K562 (cell line): ENCODE measurements around the gene HSFX3. TPM values are rescaled to one million over a fixed set of nuclear protein-coding genes. Genes with fewer than 3 reads are reported as not detected.

Source experiments
- CHD4 ChIP-seq: fragments of 200-600 bp; sonication (generic); IDR thresholded peaks from 3 replicates; pipeline ENCODE4 v1.6.1; 2012; ENCODE audit warnings: low read depth, mild to moderate bottlenecking, mixed read lengths, low read length, inconsistent platforms; ENCODE audit not compliant: insufficient read depth, insufficient replicate concordance, poor library complexity, severe bottlenecking
- CREM ChIP-seq: IDR thresholded peaks from 2 replicates; pipeline ENCODE4 v1.6.1; 2014; ENCODE audit warnings: antibody characterized with exemption, low read depth
- CXXC5 ChIP-seq: fragments of 250-450 bp; sonication (Bioruptor Pico); IDR thresholded peaks from 2 replicates; pipeline ENCODE4 v1.8.0; 2022; ENCODE audit warnings: inconsistent platforms, mild to moderate bottlenecking, moderate library complexity
- EHMT2 ChIP-seq: fragments of 450-650 bp; IDR thresholded peaks from 2 replicates; pipeline ENCODE4 v1.6.1; 2018; ENCODE audit warnings: antibody characterized with exemption
- GATA2 ChIP-seq: sonication (generic); formaldehyde crosslinking; IDR thresholded peaks from 2 replicates; pipeline ENCODE4 v1.4.0; 2020; ENCODE audit warnings: mild to moderate bottlenecking, missing genetic modification reagents
- HDAC1 ChIP-seq, 2 experiments: fragments of 450-650 bp; IDR thresholded peaks; 2 replicates each; pipeline ENCODE4 v1.6.1; 2016 to 2017; ENCODE audit warnings: inconsistent platforms in 1 of 2, mild to moderate bottlenecking in 1 of 2, moderate library complexity in 1 of 2
- MED1 ChIP-seq: sonication (generic); formaldehyde crosslinking; IDR thresholded peaks from 2 replicates; pipeline ENCODE4 v1.8.1; 2023; ENCODE audit warnings: missing genetic modification reagents, borderline replicate concordance
- NFE2 ChIP-seq: IDR thresholded peaks from 2 replicates; pipeline ENCODE4 v1.6.1; 2014; ENCODE audit warnings: antibody characterized with exemption, low read depth
- RFX1 ChIP-seq: fragments of 450-650 bp; IDR thresholded peaks from 2 replicates; pipeline ENCODE4 v1.6.1; 2016; ENCODE audit warnings: mild to moderate bottlenecking, moderate library complexity
- TOE1 ChIP-seq, 2 experiments: fragments of 450-650 bp in 1 of 2; sonication (generic) in 1 of 2; formaldehyde crosslinking in 1 of 2; IDR thresholded peaks; 2 replicates each; pipeline versions ENCODE4 v1.7.1 to v1.8.0; 2016 to 2022; ENCODE audit warnings: borderline replicate concordance in 2 of 2, mild to moderate bottlenecking in 2 of 2, antibody characterized with exemption in 1 of 2, inconsistent platforms in 1 of 2, low read depth in 1 of 2, missing genetic modification reagents in 1 of 2, moderate library complexity in 1 of 2
- TSC22D4 ChIP-seq: fragments of 450-650 bp; IDR thresholded peaks from 2 replicates; pipeline ENCODE4 v1.6.1; 2016; ENCODE audit warnings: missing genetic modification characterization, missing biosample characterization, control low read depth
- ZNF239 ChIP-seq: fragments of 250-450 bp; sonication (Bioruptor Pico); IDR thresholded peaks from 2 replicates; pipeline ENCODE4 v1.4.0; 2020; ENCODE audit warnings: mild to moderate bottlenecking
- ZNF354B ChIP-seq: fragments of 250-450 bp; sonication (Bioruptor Pico); IDR thresholded peaks from 2 replicates; pipeline ENCODE4 v1.4.0; 2020
- ZNF77 ChIP-seq: fragments of 250-450 bp; sonication (Bioruptor Pico); IDR thresholded peaks from 2 replicates; pipeline ENCODE4 v1.5.0; 2020
- polyA plus RNA-seq, 8 experiments: library from polyadenylated mRNA; depleted of rRNA in 4 of 8; stranded (reverse) in 5 of 8; unstranded in 3 of 8; fragments of >200 nt; fragmentation: Nextera tagmentation in 2 of 8; fragmentation: Illumina TruSeq in 1 of 8; extraction: Ambion mirVana in 2 of 8; extraction: Trizol in 1 of 8; gene quantifications; 2 replicates each; pipeline versions ENCODE4 v1.2.1 to v1.2.3, GENCODE V29; 2011 to 2014; ENCODE audit warnings: inconsistent platforms in 1 of 8, missing spikeins in 1 of 8
- total RNA-seq, 7 experiments: library from RNA; depleted of rRNA in 6 of 7; stranded (reverse); fragments of >200 nt in 6 of 7; fragmentation: Illumina TruSeq in 2 of 7; extraction: Trizol in 2 of 7; gene quantifications; 2 replicates each; pipeline versions ENCODE4 v1.2.1 to v1.2.3, GENCODE V29; 2011 to 2021; ENCODE audit warnings: low replicate concordance in 1 of 7
- TF ChIP-seq, protein P1 (sequence below): fragments of 450-650 bp; IDR thresholded peaks from 2 replicates; pipeline ENCODE4 v1.7.0; 2016; ENCODE audit warnings: borderline replicate concordance
- TF ChIP-seq, protein P2 (sequence below), 2 experiments: fragments of 450-650 bp in 1 of 2; sonication (generic) in 1 of 2; formaldehyde crosslinking in 1 of 2; IDR thresholded peaks; 2 replicates each; pipeline versions ENCODE4 v1.7.1 to v1.9.0; 2016 to 2022; ENCODE audit warnings: inconsistent platforms in 1 of 2, mild to moderate bottlenecking in 1 of 2, missing genetic modification reagents in 1 of 2

HSFX3 gene
- total and polyA plus RNA-seq, 9 of the 15 experiments (the other 6 are each of a cell fraction or from before 2014, with no cell fraction given): 0.08 to 0.10 TPM; not detected in 7

DNA sequence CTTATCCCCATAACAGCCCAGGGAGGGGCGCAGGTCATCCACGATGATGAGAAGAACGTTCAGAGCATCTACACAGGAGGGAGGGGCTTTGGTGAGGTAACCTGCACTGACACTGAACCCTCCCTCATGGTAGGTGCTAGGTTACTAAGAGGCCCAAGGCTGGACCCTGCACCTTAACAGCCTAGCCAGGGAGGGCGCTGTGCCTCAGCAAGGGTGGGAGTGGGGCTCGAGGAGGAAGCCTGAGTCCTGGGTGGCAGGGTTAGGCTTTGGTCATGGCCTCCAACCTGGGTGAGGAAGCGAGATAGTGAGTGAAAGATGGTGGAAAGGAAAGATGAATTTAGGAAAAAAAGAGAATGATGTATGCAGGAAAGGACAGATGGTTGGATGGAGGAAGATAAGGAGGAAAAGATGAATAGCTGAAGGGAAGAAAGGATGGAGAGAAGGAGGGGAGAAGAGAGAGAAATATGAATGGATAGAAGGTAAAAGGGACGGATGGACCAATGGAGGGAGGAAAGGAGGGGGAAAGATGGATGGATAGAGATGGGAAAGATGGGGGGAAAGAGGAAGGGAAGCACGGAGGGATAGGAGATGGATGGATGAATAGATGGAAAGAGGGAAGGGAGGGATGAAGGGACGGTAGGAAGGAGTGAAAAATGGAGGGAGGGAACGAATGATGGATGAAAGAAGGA, 45.4 kb downstream of the HSFX3 start (continued):
- TF ChIP-seq GATA2 (CRISPR knock-in tag): no peak
- TF ChIP-seq, protein P1, sequence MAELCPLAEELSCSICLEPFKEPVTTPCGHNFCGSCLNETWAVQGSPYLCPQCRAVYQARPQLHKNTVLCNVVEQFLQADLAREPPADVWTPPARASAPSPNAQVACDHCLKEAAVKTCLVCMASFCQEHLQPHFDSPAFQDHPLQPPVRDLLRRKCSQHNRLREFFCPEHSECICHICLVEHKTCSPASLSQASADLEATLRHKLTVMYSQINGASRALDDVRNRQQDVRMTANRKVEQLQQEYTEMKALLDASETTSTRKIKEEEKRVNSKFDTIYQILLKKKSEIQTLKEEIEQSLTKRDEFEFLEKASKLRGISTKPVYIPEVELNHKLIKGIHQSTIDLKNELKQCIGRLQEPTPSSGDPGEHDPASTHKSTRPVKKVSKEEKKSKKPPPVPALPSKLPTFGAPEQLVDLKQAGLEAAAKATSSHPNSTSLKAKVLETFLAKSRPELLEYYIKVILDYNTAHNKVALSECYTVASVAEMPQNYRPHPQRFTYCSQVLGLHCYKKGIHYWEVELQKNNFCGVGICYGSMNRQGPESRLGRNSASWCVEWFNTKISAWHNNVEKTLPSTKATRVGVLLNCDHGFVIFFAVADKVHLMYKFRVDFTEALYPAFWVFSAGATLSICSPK: peak; percentile 75; the same call in 1 of the 2 replicates
- no peak for TF ChIP-seq TSC22D4
- TF ChIP-seq MED1 (CRISPR knock-in tag): no peak
- TF ChIP-seq HDAC1 (IDR thresholded peaks at IDR 0.05): peak in 1 of 2 experiments; percentile 68; a peak in 2 of 4 replicates
- TF ChIP-seq, protein P2, sequence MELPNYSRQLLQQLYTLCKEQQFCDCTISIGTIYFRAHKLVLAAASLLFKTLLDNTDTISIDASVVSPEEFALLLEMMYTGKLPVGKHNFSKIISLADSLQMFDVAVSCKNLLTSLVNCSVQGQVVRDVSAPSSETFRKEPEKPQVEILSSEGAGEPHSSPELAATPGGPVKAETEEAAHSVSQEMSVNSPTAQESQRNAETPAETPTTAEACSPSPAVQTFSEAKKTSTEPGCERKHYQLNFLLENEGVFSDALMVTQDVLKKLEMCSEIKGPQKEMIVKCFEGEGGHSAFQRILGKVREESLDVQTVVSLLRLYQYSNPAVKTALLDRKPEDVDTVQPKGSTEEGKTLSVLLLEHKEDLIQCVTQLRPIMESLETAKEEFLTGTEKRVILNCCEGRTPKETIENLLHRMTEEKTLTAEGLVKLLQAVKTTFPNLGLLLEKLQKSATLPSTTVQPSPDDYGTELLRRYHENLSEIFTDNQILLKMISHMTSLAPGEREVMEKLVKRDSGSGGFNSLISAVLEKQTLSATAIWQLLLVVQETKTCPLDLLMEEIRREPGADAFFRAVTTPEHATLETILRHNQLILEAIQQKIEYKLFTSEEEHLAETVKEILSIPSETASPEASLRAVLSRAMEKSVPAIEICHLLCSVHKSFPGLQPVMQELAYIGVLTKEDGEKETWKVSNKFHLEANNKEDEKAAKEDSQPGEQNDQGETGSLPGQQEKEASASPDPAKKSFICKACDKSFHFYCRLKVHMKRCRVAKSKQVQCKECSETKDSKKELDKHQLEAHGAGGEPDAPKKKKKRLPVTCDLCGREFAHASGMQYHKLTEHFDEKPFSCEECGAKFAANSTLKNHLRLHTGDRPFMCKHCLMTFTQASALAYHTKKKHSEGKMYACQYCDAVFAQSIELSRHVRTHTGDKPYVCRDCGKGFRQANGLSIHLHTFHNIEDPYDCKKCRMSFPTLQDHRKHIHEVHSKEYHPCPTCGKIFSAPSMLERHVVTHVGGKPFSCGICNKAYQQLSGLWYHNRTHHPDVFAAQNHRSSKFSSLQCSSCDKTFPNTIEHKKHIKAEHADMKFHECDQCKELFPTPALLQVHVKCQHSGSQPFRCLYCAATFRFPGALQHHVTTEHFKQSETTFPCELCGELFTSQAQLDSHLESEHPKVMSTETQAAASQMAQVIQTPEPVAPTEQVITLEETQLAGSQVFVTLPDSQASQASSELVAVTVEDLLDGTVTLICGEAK (IDR thresholded peaks at IDR 0.05): 0 out of 2 replicates have a peak, but pooled peaks have one; percentile 39
- TF ChIP-seq, protein P2 (CRISPR knock-in tag; IDR thresholded peaks at IDR 0.05): no peak
- TF ChIP-seq ZNF77 (CRISPR knock-in tag): no peak
- TF ChIP-seq NFE2: no peak
- 0 out of 2 replicates have a peak, but pooled peaks have one; percentile 22 for TF ChIP-seq RFX1
- no peak for TF ChIP-seq CHD4
- TF ChIP-seq CREM: no peak
- peak; percentile 19; the same call in 1 of the 2 replicates for TF ChIP-seq TOE1 (IDR thresholded peaks at IDR 0.05; ENCODE audit: borderline replicate concordance)
- TF ChIP-seq TOE1 (CRISPR knock-in tag; IDR thresholded peaks at IDR 0.05; ENCODE audit: borderline replicate concordance, low read depth): no peak
- TF ChIP-seq CXXC5: no peak
- TF ChIP-seq ZNF239 (CRISPR knock-in tag): no peak
- peak; percentile 58 for TF ChIP-seq EHMT2
- TF ChIP-seq ZNF354B: no peak
